Retina (tissue), 1 donor: Measurements from ENCODE around the gene TERT.

Source experiments
- DNase-seq: peaks from one replicate; pipeline ENCODE4 v3.0.0-alpha.2; 2016

Gene TERT

GRCh38 chr5:1215320-1216096, 79.4 kb downstream of the TERT start:
- DNase-seq: no peak

GRCh38 chr5:1214936-1215220, 80.0 kb downstream of the TERT start:
- DNase-seq: no peak

- DNase-seq: no peak
Measured at GRCh38 chr5:1214163-1214935, 80.5 kb downstream of the TERT start.

- DNase-seq: no peak
Measured at GRCh38 chr5:1213508-1214162, 81.2 kb downstream of the TERT start.

GRCh38 chr5:1212881-1213280, 82.0 kb downstream of the TERT start:
- DNase-seq: no peak

GRCh38 chr5:1212271-1212670, 82.6 kb downstream of the TERT start:
- no peak for DNase-seq

GRCh38 chr5:1211701-1212100, 83.2 kb downstream of the TERT start:
- no peak for DNase-seq

- no peak for DNase-seq
Measured at GRCh38 chr5:1210832-1211251, 84.0 kb downstream of the TERT start.

- no peak for DNase-seq
Measured at GRCh38 chr5:1209896-1210776, 84.7 kb downstream of the TERT start.

- DNase-seq: no peak
Measured at GRCh38 chr5:1209489-1209852, 85.4 kb downstream of the TERT start.

- DNase-seq: peak; percentile 62
Measured at GRCh38 chr5:1208743-1209488, 86.0 kb downstream of the TERT start.

GRCh38 chr5:1208221-1208742, 86.6 kb downstream of the TERT start:
- no peak for DNase-seq

GRCh38 chr5:1207555-1207954, 87.3 kb downstream of the TERT start:
- no peak for DNase-seq

GRCh38 chr5:1206521-1207412, 88.1 kb downstream of the TERT start:
- no peak for DNase-seq

GRCh38 chr5:1205255-1206180, 89.3 kb downstream of the TERT start:
- no peak for DNase-seq

GRCh38 chr5:1204693-1205242, 90.1 kb downstream of the TERT start:
- DNase-seq: no peak

GRCh38 chr5:1203968-1204692, 90.7 kb downstream of the TERT start:
- no peak for DNase-seq

GRCh38 chr5:1203311-1203967, 91.4 kb downstream of the TERT start:
- DNase-seq: no peak
